ENCODE measurements around the gene ZMIZ1.
"Not testable (repeated sequence)": the region's sequence is repeated elsewhere in the genome, so short reads cannot be mapped to it uniquely, and the experiment has no call there.

ZMIZ1 gene

GRCh38 chr10:79326361-79327089 lies 257.8 kb downstream of the ZMIZ1 start:
- DNase-seq (ENCODE audit: insufficient read length, low spot score) (no peak), FAIRE-seq (peak; percentile 86)

DNA sequence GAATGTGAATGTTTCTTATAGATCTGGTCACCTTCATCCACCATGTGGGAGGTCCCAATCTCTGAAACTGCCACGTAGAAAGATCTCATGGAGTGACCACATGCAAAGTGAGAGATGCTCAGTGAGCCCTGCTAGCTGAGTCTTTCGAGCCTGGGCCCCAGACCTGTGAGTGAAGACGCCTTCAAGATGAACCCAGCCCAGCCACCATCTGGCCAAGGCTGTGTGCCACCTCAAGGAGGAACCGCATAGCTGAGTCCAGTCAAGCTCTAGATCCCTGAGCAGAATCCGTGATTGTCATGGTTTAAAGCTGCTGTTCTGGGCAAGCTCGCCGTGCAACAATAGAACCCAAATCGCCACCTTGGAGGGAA lies 258.3 kb downstream of the ZMIZ1 start:
- FAIRE-seq, result no peak
- DNase-seq (ENCODE audit: insufficient read length, low spot score), result no peak

DNA sequence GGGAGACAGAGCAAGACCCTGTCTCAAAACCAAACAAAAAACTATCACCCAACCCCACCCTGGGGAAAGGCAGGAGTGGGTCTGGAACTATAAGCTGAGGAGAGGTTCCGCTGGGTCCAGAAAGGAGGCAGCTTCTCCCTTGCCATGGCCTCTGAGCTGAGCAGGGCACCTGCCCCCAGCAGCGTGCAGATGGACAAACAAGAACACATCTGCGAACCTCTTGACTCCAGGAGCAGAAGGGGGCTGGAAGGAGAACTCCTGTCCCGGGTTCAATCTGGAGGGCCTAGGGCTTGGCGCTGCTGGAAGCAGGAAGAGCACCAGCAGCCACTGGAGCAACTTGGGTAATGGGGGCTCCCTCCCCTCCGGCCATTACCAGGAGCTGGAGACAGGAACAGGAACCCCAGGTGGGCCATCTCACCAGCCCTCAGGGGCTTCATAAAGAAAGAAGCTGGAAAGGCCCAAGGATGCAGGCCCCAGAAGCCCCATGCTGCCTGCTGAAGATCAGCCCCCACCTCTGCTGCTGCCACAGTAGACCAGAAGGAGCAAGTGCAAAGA lies 259.5 kb downstream of the ZMIZ1 start:
- FAIRE-seq (no peak), DNase-seq (ENCODE audit: insufficient read length, low spot score) (no peak)

GRCh38 chr10:79328737-79329504 lies 260.2 kb downstream of the ZMIZ1 start:
- no peak for FAIRE-seq
- no peak for DNase-seq (ENCODE audit: insufficient read length, low spot score)

- no peak for FAIRE-seq
These were observed 260.8 kb downstream of the ZMIZ1 start for GRCh38 chr10:79329529-79329928.

DNA sequence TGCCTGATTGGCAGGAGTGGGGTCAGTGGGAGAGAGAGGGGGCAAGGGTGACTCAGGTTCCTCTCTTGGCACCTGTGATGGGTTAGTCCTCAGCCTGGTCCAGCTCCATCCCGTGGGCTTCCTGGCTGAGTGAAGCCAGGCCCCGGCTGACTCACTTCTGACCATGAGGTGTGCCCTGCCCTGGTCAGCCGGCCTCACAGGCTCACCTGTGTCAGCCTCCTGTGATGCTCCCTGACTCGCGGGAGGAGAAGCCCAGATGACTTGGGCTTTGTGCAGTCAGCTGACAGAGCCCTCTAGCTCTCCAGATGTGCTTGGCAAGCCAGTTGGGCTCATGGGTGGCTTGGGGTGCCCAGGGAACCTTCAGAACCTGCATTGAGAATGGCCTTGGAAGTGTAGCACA lies 262.5 kb downstream of the ZMIZ1 start:
- no peak for DNase-seq (ENCODE audit: insufficient read length, low spot score)
- FAIRE-seq, result no peak

More at GRCh38 chr10:79329529-79329928, 260.8 kb downstream of the ZMIZ1 start:
- DNase-seq (ENCODE audit: insufficient read length, low spot score), result no peak

DNA sequence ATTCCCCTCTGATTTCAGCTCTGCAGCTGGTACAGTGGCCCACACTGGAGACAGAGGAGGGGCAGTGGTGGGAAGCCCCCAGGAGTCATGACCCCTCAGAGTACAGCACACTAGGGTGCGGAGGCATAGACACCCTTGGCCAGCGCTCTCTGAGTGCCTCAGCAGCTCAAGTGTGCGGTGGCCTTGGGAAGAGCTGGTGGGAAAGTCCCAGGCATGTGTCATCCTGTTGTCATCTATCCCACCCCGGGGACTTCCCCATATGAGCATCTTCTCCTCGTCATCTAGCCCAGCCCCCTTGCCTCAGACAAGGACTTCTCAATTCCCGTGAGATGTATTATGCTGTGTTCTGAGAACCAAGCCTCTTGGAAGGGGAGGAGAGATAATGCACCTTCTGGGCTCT lies 262.9 kb downstream of the ZMIZ1 start:
- DNase-seq (ENCODE audit: insufficient read length, low spot score), result no peak
- peak; percentile 90 for FAIRE-seq

- DNase-seq (ENCODE audit: insufficient read length, low spot score); FAIRE-seq: not testable (repeated sequence)
These were observed 264.0 kb downstream of the ZMIZ1 start for GRCh38 chr10:79332610-79333315.

DNA sequence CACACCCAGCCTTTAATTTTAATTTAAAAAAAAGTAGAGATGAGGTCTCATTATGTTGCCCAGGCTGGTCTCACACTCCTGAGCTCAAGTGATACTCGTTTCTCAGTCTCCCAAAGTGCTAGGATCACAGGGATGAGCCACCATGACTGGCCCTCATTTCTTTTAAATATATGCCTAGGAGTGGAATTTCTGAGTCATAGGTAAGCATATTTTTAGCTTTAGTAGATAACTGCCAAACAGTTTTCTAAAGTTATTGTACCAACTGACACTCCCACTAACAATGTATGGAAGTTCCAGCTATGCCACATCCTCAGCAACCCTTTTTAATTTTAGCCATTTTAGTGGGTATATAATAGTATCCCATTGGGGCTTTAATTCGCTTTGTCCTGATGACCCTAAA lies 264.7 kb downstream of the ZMIZ1 start:
- DNase-seq (ENCODE audit: insufficient read length, low spot score) (no peak), FAIRE-seq (no peak)

- no peak for DNase-seq (ENCODE audit: insufficient read length, low spot score)
- no peak for FAIRE-seq
These were observed 265.8 kb downstream of the ZMIZ1 start for GRCh38 chr10:79334573-79334972.

- FAIRE-seq, result no peak
These were observed 266.3 kb downstream of the ZMIZ1 start for GRCh38 chr10:79335094-79335469.

GRCh38 chr10:79335470-79336235 lies 266.9 kb downstream of the ZMIZ1 start:
- FAIRE-seq, result no peak
- DNase-seq (ENCODE audit: insufficient read length, low spot score), result no peak

More at GRCh38 chr10:79335094-79335469, 266.3 kb downstream of the ZMIZ1 start:
- DNase-seq (ENCODE audit: insufficient read length, low spot score), result no peak

DNA sequence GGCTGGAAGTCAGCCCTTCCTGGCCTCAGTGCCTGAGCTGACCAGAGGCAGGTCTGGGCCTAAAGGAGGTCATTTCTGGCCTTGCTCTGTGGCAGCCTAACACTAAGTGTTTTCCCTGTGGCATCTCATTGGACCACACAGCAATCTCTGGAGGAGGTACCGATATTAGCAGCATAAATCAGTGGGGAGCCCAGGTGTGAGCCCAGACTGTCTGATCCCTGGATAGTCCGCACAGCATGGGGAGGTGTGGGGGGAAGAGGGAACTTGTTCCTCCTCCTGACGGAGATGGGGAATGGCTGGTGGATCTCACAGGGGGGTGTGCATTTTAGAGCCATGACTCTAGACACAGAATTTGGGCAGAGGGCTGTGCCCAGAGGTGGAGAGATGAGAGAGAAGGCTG lies 267.5 kb downstream of the ZMIZ1 start:
- DNase-seq (ENCODE audit: insufficient read length, low spot score) (no peak), FAIRE-seq (no peak)

GRCh38 chr10:79336739-79337138 lies 268.0 kb downstream of the ZMIZ1 start:
- FAIRE-seq (no peak), DNase-seq (ENCODE audit: insufficient read length, low spot score) (no peak)

- FAIRE-seq, result not testable (repeated sequence)
These were observed 269.2 kb downstream of the ZMIZ1 start for GRCh38 chr10:79337783-79338469.

GRCh38 chr10:79339266-79339665 lies 270.5 kb downstream of the ZMIZ1 start:
- DNase-seq (ENCODE audit: insufficient read length, low spot score) (no peak), FAIRE-seq (no peak)

More at GRCh38 chr10:79337783-79338469, 269.2 kb downstream of the ZMIZ1 start:
- DNase-seq (ENCODE audit: insufficient read length, low spot score), result not testable (repeated sequence)

DNA sequence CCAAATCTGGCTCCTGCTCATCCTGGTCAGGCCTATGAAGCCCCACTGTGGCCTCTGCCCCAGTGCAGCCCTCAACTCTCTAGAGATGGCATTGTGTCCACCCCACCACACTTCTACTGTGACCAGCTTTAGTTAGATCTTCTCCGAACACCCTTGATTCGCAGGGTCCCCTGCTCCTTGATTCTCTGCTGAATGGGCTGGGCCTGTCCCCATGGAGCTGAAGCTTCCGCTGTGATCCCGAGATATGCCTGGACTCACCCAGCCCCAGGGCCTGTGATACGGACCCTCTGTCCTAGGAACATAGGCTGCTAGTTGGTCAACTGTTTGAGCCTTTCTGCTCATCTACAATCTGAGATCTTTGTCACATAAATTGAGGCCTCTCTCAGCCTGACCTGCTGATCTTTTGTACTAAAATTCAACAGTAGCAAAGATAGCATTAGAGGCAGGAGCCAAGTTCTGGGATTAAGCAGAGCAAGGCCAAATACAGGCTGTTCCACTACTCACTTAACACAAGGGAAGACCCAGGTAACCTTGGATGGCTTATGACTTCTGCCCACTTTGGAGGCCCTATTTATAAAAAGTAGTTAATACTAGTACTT lies 272.0 kb downstream of the ZMIZ1 start:
- DNase-seq (ENCODE audit: insufficient read length, low spot score), result no peak
- peak; percentile 35 for FAIRE-seq

DNA sequence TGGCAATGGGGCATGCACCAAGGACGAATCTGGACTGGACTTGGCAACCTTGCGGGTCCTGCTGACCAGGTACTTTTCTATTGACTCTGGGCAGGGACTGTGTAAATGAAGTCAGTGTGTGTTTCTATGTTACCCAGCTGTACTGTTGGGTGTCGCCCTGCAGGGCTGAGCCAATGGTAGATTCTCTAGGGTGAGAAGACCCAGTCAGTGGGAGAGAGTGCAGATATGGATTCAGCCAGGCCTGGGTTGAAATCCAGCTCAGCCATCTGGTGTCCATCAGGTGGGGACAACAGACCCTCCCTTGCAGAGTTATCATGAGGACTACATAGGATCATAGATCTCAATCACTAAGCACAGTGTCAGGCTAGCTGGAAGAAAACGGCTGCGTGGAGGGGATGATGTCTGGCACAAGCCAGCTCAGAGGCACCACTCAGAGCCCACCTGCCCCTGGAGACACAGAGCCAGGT lies 273.6 kb downstream of the ZMIZ1 start:
- FAIRE-seq, result no peak
- DNase-seq (ENCODE audit: insufficient read length, low spot score), result no peak

GRCh38 chr10:79342811-79343561 lies 274.2 kb downstream of the ZMIZ1 start:
- FAIRE-seq (no peak), DNase-seq (ENCODE audit: insufficient read length, low spot score) (no peak)

Measured in GM19239 (cell line).